ENCODE measurements around the gene KCNJ11.

KCNJ11 gene

DNA sequence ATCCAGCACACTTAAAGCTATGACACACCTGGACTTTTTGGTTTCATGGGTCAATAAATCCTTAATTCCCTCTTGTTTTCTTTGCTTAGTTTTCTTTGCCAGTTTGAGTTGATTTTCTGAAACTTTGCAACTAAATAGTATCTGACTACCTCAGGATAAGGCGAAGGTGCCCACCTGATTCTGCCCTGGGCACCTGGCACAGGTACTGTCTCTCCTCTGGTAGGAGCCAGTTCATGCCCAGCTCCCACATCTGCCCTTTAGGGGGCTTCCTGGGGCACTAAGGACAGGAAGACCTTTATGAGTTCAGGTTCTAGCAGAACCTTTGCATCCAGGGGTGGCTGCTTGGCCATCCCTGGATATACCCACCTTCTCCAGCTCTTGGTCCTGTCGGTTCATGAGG, 19.6 kb upstream of the KCNJ11 start (continued):
- TF ChIP-seq, protein P1, sequence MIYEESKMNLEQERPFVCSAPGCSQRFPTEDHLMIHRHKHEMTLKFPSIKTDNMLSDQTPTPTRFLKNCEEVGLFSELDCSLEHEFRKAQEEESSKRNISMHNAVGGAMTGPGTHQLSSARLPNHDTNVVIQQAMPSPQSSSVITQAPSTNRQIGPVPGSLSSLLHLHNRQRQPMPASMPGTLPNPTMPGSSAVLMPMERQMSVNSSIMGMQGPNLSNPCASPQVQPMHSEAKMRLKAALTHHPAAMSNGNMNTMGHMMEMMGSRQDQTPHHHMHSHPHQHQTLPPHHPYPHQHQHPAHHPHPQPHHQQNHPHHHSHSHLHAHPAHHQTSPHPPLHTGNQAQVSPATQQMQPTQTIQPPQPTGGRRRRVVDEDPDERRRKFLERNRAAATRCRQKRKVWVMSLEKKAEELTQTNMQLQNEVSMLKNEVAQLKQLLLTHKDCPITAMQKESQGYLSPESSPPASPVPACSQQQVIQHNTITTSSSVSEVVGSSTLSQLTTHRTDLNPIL (CRISPR knock-in tag; IDR thresholded peaks at IDR 0.05; ENCODE audit: low read depth) = no peak

- no peak for ATAC-seq
- TF ChIP-seq, protein P2, sequence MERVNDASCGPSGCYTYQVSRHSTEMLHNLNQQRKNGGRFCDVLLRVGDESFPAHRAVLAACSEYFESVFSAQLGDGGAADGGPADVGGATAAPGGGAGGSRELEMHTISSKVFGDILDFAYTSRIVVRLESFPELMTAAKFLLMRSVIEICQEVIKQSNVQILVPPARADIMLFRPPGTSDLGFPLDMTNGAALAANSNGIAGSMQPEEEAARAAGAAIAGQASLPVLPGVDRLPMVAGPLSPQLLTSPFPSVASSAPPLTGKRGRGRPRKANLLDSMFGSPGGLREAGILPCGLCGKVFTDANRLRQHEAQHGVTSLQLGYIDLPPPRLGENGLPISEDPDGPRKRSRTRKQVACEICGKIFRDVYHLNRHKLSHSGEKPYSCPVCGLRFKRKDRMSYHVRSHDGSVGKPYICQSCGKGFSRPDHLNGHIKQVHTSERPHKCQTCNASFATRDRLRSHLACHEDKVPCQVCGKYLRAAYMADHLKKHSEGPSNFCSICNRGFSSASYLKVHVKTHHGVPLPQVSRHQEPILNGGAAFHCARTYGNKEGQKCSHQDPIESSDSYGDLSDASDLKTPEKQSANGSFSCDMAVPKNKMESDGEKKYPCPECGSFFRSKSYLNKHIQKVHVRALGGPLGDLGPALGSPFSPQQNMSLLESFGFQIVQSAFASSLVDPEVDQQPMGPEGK (CRISPR knock-in tag; IDR thresholded peaks at IDR 0.05; ENCODE audit: borderline replicate concordance) = no peak
These were observed 19.1 kb upstream of the KCNJ11 start for GRCh38 chr11:17407575-17407974.

DNA sequence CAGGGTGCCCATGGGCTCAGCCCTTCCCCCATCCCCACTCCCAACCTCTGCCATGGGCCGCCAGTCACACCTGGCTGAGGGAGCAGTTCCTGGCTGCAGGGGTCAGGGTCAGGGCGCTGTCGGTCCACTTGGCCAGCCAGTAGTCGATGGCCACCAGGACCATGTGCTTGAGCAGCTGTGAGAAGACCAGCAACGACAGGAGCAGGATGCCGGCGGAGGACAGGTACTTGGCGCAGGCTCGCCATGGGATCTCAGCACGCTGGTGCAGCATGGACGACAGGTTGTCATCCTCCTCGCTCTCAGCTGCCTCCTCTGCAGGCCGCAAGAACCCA, 18.3 kb upstream of the KCNJ11 start:
- ATAC-seq = no peak
- TF ChIP-seq TOX (CRISPR knock-in tag; IDR thresholded peaks at IDR 0.05; ENCODE audit: borderline replicate concordance) (no peak), ZNF8 (CRISPR knock-in tag; IDR thresholded peaks at IDR 0.05) (no peak), ZNF70 (CRISPR knock-in tag; IDR thresholded peaks at IDR 0.05) (no peak), PPARA (CRISPR knock-in tag; IDR thresholded peaks at IDR 0.05; ENCODE audit: borderline replicate concordance) (no peak), ARNTL (CRISPR knock-in tag; IDR thresholded peaks at IDR 0.05; ENCODE audit: borderline replicate concordance, low read depth) (no peak), CSDC2 (CRISPR knock-in tag; IDR thresholded peaks at IDR 0.05) (no peak), BACH2 (CRISPR knock-in tag; IDR thresholded peaks at IDR 0.05; ENCODE audit: borderline replicate concordance) (no peak), RARB (CRISPR knock-in tag; IDR thresholded peaks at IDR 0.05) (no peak)

DNA sequence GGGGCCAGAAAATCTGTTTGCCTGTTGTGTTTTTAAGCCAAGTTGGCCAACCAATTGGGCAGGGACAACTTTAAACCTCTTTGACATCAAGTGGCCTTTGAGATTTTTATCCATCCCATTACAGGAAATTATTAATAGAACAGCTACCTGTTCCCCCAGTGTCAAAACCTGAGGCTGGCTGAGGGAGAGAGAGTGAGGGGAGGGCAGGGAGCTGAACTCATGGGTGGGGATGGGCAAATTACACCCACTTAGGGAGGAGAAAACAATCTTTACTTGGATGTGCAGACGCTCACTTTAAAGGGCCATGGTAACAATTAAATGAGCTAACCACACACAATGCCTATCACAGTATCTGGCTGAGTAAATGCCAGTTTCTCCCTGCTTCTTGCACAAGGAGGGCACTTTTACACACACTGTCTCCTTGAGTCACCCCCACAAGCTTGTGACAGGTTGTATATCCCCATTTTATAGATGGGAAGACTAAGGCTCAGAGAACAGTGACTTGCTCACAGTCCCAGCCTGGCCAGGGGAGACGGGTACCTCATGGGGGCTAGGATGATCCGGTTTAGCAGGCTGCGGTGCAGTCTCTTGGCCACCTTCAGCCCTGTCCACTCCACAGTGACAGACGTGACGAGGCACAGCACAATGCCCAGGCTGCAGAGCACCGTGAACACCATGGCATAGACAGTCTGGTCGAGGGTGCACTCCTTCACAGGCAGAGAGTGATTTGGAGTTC, 17.8 kb upstream of the KCNJ11 start:
- TF ChIP-seq ZFP30 (CRISPR knock-in tag; IDR thresholded peaks at IDR 0.05) (no peak), PPARA (CRISPR knock-in tag; IDR thresholded peaks at IDR 0.05; ENCODE audit: borderline replicate concordance) (no peak), ZC3H10 (CRISPR knock-in tag; IDR thresholded peaks at IDR 0.05) (no peak), ZNF70 (CRISPR knock-in tag; IDR thresholded peaks at IDR 0.05) (no peak), CSDC2 (CRISPR knock-in tag; IDR thresholded peaks at IDR 0.05) (no peak), TCF4 (CRISPR knock-in tag; IDR thresholded peaks at IDR 0.05; ENCODE audit: borderline replicate concordance) (no peak), ESRRG (CRISPR knock-in tag; IDR thresholded peaks at IDR 0.05) (no peak), BACH2 (CRISPR knock-in tag; IDR thresholded peaks at IDR 0.05; ENCODE audit: borderline replicate concordance) (no peak)
- TF ChIP-seq, protein P3, sequence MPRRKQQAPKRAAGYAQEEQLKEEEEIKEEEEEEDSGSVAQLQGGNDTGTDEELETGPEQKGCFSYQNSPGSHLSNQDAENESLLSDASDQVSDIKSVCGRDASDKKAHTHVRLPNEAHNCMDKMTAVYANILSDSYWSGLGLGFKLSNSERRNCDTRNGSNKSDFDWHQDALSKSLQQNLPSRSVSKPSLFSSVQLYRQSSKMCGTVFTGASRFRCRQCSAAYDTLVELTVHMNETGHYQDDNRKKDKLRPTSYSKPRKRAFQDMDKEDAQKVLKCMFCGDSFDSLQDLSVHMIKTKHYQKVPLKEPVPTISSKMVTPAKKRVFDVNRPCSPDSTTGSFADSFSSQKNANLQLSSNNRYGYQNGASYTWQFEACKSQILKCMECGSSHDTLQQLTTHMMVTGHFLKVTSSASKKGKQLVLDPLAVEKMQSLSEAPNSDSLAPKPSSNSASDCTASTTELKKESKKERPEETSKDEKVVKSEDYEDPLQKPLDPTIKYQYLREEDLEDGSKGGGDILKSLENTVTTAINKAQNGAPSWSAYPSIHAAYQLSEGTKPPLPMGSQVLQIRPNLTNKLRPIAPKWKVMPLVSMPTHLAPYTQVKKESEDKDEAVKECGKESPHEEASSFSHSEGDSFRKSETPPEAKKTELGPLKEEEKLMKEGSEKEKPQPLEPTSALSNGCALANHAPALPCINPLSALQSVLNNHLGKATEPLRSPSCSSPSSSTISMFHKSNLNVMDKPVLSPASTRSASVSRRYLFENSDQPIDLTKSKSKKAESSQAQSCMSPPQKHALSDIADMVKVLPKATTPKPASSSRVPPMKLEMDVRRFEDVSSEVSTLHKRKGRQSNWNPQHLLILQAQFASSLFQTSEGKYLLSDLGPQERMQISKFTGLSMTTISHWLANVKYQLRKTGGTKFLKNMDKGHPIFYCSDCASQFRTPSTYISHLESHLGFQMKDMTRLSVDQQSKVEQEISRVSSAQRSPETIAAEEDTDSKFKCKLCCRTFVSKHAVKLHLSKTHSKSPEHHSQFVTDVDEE (CRISPR knock-in tag; IDR thresholded peaks at IDR 0.05) = no peak
- TF ChIP-seq, protein P4, sequence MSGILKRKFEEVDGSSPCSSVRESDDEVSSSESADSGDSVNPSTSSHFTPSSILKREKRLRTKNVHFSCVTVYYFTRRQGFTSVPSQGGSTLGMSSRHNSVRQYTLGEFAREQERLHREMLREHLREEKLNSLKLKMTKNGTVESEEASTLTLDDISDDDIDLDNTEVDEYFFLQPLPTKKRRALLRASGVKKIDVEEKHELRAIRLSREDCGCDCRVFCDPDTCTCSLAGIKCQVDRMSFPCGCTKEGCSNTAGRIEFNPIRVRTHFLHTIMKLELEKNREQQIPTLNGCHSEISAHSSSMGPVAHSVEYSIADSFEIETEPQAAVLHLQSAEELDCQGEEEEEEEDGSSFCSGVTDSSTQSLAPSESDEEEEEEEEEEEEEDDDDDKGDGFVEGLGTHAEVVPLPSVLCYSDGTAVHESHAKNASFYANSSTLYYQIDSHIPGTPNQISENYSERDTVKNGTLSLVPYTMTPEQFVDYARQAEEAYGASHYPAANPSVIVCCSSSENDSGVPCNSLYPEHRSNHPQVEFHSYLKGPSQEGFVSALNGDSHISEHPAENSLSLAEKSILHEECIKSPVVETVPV (CRISPR knock-in tag; IDR thresholded peaks at IDR 0.05) = no peak
- TF ChIP-seq, protein P5, sequence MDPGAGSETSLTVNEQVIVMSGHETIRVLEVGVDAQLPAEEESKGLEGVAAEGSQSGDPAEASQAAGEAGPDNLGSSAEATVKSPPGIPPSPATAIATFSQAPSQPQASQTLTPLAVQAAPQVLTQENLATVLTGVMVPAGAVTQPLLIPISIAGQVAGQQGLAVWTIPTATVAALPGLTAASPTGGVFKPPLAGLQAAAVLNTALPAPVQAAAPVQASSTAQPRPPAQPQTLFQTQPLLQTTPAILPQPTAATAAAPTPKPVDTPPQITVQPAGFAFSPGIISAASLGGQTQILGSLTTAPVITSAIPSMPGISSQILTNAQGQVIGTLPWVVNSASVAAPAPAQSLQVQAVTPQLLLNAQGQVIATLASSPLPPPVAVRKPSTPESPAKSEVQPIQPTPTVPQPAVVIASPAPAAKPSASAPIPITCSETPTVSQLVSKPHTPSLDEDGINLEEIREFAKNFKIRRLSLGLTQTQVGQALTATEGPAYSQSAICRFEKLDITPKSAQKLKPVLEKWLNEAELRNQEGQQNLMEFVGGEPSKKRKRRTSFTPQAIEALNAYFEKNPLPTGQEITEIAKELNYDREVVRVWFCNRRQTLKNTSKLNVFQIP (CRISPR knock-in tag; IDR thresholded peaks at IDR 0.05; ENCODE audit: borderline replicate concordance, low read depth) = no peak
- ATAC-seq = no peak
